ENCODE data around the gene TOM1L2. TPM values are rescaled to one million over a fixed set of nuclear protein-coding genes. Genes with fewer than 3 reads are reported as not detected.
A peak's percentile ranks its signal among the peaks of the same experiment; 100 is the strongest.

Gene TOM1L2
- total and polyA plus RNA-seq, 2 experiments from 2014 or later = 46.4 to 145 TPM

- no peak overlapping the region for H3K4me3 ChIP-seq
- H3K36me3 ChIP-seq = no peaks in the 10 kb centered on the region
- TF ChIP-seq CTCF (IDR thresholded peaks at IDR 0.05; ENCODE audit: low read depth, low read length) = no peak
- H3K27ac ChIP-seq = no peak overlapping the region
- peaks cover 30% of the 10 kb centered on the region for H3K4me1 ChIP-seq (ENCODE audit: low read depth)
- no peaks in the 10 kb centered on the region for H3K27me3 ChIP-seq
- no peak for DNase-seq (ENCODE audit: low read depth in 1 of 2, low spot score in 1 of 2)
- H3K9me3 ChIP-seq (ENCODE audit: low read depth) = no peaks in the 10 kb centered on the region
Observed at GRCh38 chr17:17815436-17816200, 156.6 kb downstream of the TOM1L2 start.

GRCh38 chr17:17815062-17815406, 157.2 kb downstream of the TOM1L2 start:
- no peak overlapping the region for H3K4me3 ChIP-seq
- no peaks in the 10 kb centered on the region for H3K9me3 ChIP-seq (ENCODE audit: low read depth)
- no peaks in the 10 kb centered on the region for H3K27me3 ChIP-seq
- H3K4me1 ChIP-seq (ENCODE audit: low read depth) = peaks cover 35% of the 10 kb centered on the region
- peak in 1 of 2 donors; percentile 65 for DNase-seq (ENCODE audit: low read depth in 1 of 2, low spot score in 1 of 2)
- H3K27ac ChIP-seq = no peak overlapping the region
- no peak for TF ChIP-seq CTCF (IDR thresholded peaks at IDR 0.05; ENCODE audit: low read depth, low read length)
- H3K36me3 ChIP-seq = no peaks in the 10 kb centered on the region

- Histone ChIP-seq H3K4me3 (no peak overlapping the region), H3K9me3 (ENCODE audit: low read depth) (no peaks in the 10 kb centered on the region), H3K4me1 (ENCODE audit: low read depth) (peaks cover 38% of the 10 kb centered on the region), H3K36me3 (no peaks in the 10 kb centered on the region), H3K27ac (no peak overlapping the region), H3K27me3 (no peaks in the 10 kb centered on the region)
- no peak for TF ChIP-seq CTCF (IDR thresholded peaks at IDR 0.05; ENCODE audit: low read depth, low read length)
- DNase-seq (ENCODE audit: low read depth in 1 of 2, low spot score in 1 of 2) = no peak
Observed at GRCh38 chr17:17814162-17815061, 157.8 kb downstream of the TOM1L2 start.

GRCh38 chr17:17813725-17814095, 158.5 kb downstream of the TOM1L2 start:
- no peak for TF ChIP-seq CTCF (IDR thresholded peaks at IDR 0.05; ENCODE audit: low read depth, low read length)
- DNase-seq (ENCODE audit: low read depth in 1 of 2, low spot score in 1 of 2) = no peak
- no peaks in the 10 kb centered on the region for H3K36me3 ChIP-seq
- no peak overlapping the region for H3K4me3 ChIP-seq
- no peaks in the 10 kb centered on the region for H3K9me3 ChIP-seq (ENCODE audit: low read depth)
- no peak overlapping the region for H3K27ac ChIP-seq
- H3K4me1 ChIP-seq (ENCODE audit: low read depth) = peaks cover 38% of the 10 kb centered on the region
- H3K27me3 ChIP-seq = no peaks in the 10 kb centered on the region

- no peak overlapping the region for H3K27ac ChIP-seq
- H3K27me3 ChIP-seq = no peaks in the 10 kb centered on the region
- H3K36me3 ChIP-seq = no peaks in the 10 kb centered on the region
- H3K9me3 ChIP-seq (ENCODE audit: low read depth) = no peaks in the 10 kb centered on the region
- DNase-seq (ENCODE audit: low read depth in 1 of 2, low spot score in 1 of 2) = no peak
- H3K4me3 ChIP-seq = no peak overlapping the region
- H3K4me1 ChIP-seq (ENCODE audit: low read depth) = peaks cover 38% of the 10 kb centered on the region
- no peak for TF ChIP-seq CTCF (IDR thresholded peaks at IDR 0.05; ENCODE audit: low read depth, low read length)
Observed at GRCh38 chr17:17813055-17813724, 159.0 kb downstream of the TOM1L2 start.

Data from cardiac muscle cell (in vitro differentiated cells and primary cell).